Measurements from ENCODE around the gene MTMR3. TPM values are rescaled to one million over a fixed set of nuclear protein-coding genes. Genes with fewer than 3 reads are reported as not detected.
A peak's percentile ranks its signal among the peaks of the same experiment; 100 is the strongest.

Gene MTMR3
- total RNA-seq, 4 donors from 2014 or later, result 33.5 to 46.5 (median 40.8) TPM

GRCh38 chr22:29837741-29838598 lies 45.0 kb upstream of the MTMR3 start, which contains the start of gene ASCC2:
Gene ASCC2 (minus strand): TSS chr22:29838274. CDS start chr22:29832325, 5,949 bp downstream.
- TF ChIP-seq EP300 (IDR thresholded peaks at IDR 0.05) (no peak), POLR2A (IDR thresholded peaks at IDR 0.05; ENCODE audit: low read depth) (peak; percentile 73), POLR2AphosphoS5 (IDR thresholded peaks at IDR 0.05) (peak; percentile 84 to 88)
- TF ChIP-seq, protein P1, sequence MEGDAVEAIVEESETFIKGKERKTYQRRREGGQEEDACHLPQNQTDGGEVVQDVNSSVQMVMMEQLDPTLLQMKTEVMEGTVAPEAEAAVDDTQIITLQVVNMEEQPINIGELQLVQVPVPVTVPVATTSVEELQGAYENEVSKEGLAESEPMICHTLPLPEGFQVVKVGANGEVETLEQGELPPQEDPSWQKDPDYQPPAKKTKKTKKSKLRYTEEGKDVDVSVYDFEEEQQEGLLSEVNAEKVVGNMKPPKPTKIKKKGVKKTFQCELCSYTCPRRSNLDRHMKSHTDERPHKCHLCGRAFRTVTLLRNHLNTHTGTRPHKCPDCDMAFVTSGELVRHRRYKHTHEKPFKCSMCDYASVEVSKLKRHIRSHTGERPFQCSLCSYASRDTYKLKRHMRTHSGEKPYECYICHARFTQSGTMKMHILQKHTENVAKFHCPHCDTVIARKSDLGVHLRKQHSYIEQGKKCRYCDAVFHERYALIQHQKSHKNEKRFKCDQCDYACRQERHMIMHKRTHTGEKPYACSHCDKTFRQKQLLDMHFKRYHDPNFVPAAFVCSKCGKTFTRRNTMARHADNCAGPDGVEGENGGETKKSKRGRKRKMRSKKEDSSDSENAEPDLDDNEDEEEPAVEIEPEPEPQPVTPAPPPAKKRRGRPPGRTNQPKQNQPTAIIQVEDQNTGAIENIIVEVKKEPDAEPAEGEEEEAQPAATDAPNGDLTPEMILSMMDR (IDR thresholded peaks at IDR 0.05), result peak in 1 of 3 experiments; percentile 28
- 2% methylated on average over 27 of the region's 54 CpGs for WGBS
- peak; percentile 100 for DNase-seq (ENCODE audit: extremely low spot score)
- Histone ChIP-seq H3K4me3 (peak within 1 kb of the TSS; percentile 74 to 99 (median 88)), H3K27me3 (no peaks in the 10 kb centered on the region), H3K9me3 (no peaks in the 10 kb centered on the region), H3K36me3 (peaks cover 0 to 26% (median 11%) of the 10 kb centered on the region in 4 donors), H3K4me1 (peaks cover 20 to 36% (median 21%) of the 10 kb centered on the region in 4 donors), H3K27ac (replicated peaks in 1 of 4) (peak within 1 kb of the TSS; percentile 72 to 85 (median 78))
- intact Hi-C loops (cut with DNase I), result loop anchor here (5.0 kb wide), 1 partner anchor 44 kb away; the partner anchor contains the start of gene MTMR3

DNA sequence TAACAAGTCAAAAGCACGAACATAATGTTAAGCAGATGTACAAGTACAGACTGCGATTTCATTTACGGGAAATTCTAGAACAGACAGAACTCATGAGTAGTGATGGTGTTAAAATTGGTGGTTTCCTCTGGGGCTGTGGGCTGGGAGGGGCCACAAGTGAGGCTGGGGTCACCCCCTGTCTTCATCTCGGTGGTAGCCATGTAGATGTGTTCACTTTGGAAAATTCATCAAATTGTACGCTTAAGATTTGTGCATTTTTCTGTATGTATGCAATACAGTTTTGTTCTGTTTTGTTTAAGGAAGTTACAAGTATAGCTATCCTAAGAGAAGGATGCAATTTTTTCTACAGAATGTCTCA lies 44.4 kb upstream of the MTMR3 start:
- H3K36me3 ChIP-seq, result peaks cover 0 to 19% (median 7%) of the 10 kb centered on the region in 4 donors
- TF ChIP-seq, protein P1 (IDR thresholded peaks at IDR 0.05), result no peak
- TF ChIP-seq POLR2A (IDR thresholded peaks at IDR 0.05; ENCODE audit: low read depth) (no peak), POLR2AphosphoS5 (IDR thresholded peaks at IDR 0.05) (no peak), EP300 (IDR thresholded peaks at IDR 0.05) (no peak)
- no peaks in the 10 kb centered on the region for H3K27me3 ChIP-seq
- 21% methylated on average over 5 of the region's 5 CpGs for WGBS
- peaks cover 20 to 36% (median 21%) of the 10 kb centered on the region in 4 donors for H3K4me1 ChIP-seq
- no peaks in the 10 kb centered on the region for H3K9me3 ChIP-seq
- H3K4me3 ChIP-seq, result peak overlapping the region; percentile 74 to 99 (median 88)
- intact Hi-C loops (cut with DNase I), result loop anchor here (5.0 kb wide), 1 partner anchor 44 kb away; the partner anchor contains the start of gene MTMR3
- peak overlapping the region; percentile 72 to 85 (median 78) for H3K27ac ChIP-seq (replicated peaks in 1 of 4)
- no peak for DNase-seq (ENCODE audit: extremely low spot score)

DNA sequence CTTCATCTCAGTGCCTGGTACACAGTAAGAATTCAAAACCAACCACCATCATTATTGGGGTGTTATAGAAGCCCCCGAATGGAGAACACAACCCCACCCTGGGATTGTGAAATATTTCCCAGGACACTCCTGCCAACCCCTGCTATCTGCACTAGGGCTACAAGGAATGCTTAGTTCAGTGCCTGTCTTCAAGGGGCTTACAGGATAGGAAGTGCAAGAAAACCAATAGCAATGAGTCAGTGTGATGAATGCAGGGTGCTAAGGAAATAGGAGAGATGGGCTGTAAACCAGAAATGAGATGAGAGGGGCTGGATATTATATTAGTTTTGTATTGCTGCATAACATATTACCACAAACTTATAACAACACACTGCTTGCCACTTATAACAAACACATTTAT lies 43.9 kb upstream of the MTMR3 start:
- intact Hi-C loops (cut with DNase I), result loop anchor here (5.0 kb wide), 1 partner anchor 43 kb away; the partner anchor contains the start of gene MTMR3
- Histone ChIP-seq H3K36me3 (peaks cover 0 to 15% (median 3%) of the 10 kb centered on the region in 4 donors), H3K4me3 (no peak overlapping the region), H3K27me3 (no peaks in the 10 kb centered on the region), H3K9me3 (no peaks in the 10 kb centered on the region), H3K27ac (replicated peaks in 1 of 4) (peak overlapping the region; percentile 72 to 85 (median 78)), H3K4me1 (peaks cover 20 to 36% (median 21%) of the 10 kb centered on the region in 4 donors)
- TF ChIP-seq, protein P1 (IDR thresholded peaks at IDR 0.05), result no peak
- TF ChIP-seq POLR2A (IDR thresholded peaks at IDR 0.05; ENCODE audit: low read depth) (no peak), EP300 (IDR thresholded peaks at IDR 0.05) (no peak), POLR2AphosphoS5 (IDR thresholded peaks at IDR 0.05) (no peak)
- WGBS, result 83% methylated on average over 1 of the region's 1 CpG
- no peak for DNase-seq (ENCODE audit: extremely low spot score)

- peaks cover 20 to 27% (median 21%) of the 10 kb centered on the region in 4 donors for H3K4me1 ChIP-seq
- no peak overlapping the region for H3K4me3 ChIP-seq
- TF ChIP-seq EP300 (IDR thresholded peaks at IDR 0.05), result no peak
- DNase-seq (ENCODE audit: extremely low spot score), result no peak
- H3K27ac ChIP-seq (replicated peaks in 1 of 4), result no peak overlapping the region
- H3K36me3 ChIP-seq, result peaks cover 0 to 1% (median 0%) of the 10 kb centered on the region in 4 donors
- H3K27me3 ChIP-seq, result no peaks in the 10 kb centered on the region
- intact Hi-C loops (cut with DNase I), result no loop called here
- no peaks in the 10 kb centered on the region for H3K9me3 ChIP-seq
Measured at GRCh38 chr22:29840498-29840897, 42.5 kb upstream of the MTMR3 start.

DNA sequence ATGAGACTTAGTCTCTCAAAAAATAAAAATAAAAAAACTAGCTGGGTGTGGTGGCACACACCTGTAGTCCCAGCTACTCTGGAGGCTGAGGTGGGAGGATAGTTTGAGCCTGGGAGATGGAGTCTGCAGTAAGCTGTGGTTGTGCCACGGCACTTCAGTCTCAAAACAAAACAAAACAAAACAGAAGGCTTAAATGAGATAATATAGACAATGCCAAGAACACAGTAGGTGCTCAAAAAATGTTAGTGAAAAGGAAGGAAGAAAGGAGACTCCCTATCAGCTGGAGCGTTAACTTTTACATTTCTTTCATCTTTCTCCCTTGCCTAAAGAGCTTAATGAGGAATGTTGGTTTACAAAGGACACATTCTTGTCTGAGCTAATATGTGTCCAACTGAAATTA lies 40.8 kb upstream of the MTMR3 start:
- no peak for DNase-seq (ENCODE audit: extremely low spot score)
- 88% methylated on average over 2 of the region's 2 CpGs for WGBS
- no peaks in the 10 kb centered on the region for H3K36me3 ChIP-seq
- no peak for TF ChIP-seq POLR2AphosphoS5 (IDR thresholded peaks at IDR 0.05)
- no peaks in the 10 kb centered on the region for H3K27me3 ChIP-seq
- H3K4me1 ChIP-seq, result peaks cover 11 to 17% (median 12%) of the 10 kb centered on the region in 4 donors
- peak overlapping the region in 3 of 4 donors; percentile 2 to 46 (median 41) for H3K27ac ChIP-seq (replicated peaks in 1 of 4)
- peaks cover 0 to 6% (median 0%) of the 10 kb centered on the region in 4 donors for H3K9me3 ChIP-seq
- H3K4me3 ChIP-seq, result no peak overlapping the region
- intact Hi-C loops (cut with DNase I), result no loop called here

All from esophagus muscularis mucosa (tissue), 4 donors.